ENCODE measurements around the gene RYK.
"Not testable (repeated sequence)": the region's sequence is repeated elsewhere in the genome, so short reads cannot be mapped to it uniquely, and the experiment has no call there.

The RYK gene

GRCh38 chr3:134232951-134233350 is 17.7 kb downstream of the RYK start:
- no peak overlapping the region for H3K4me3 ChIP-seq (replicated peaks; ENCODE audit: low read depth, low read length)
- H3K36me3 ChIP-seq (ENCODE audit: control insufficient read depth, insufficient read depth, low read length): no peaks in the 10 kb centered on the region
- no peak for TF ChIP-seq CTCF (IDR thresholded peaks at IDR 0.05; ENCODE audit: insufficient read depth, low read length, poor library complexity, severe bottlenecking)
- no peak for DNase-seq (ENCODE audit: extremely low read depth, insufficient read length)
- no peaks in the 10 kb centered on the region for H3K27me3 ChIP-seq (replicated peaks; ENCODE audit: control insufficient read depth, insufficient read depth, low read length)

- Histone ChIP-seq H3K36me3 (ENCODE audit: control insufficient read depth, insufficient read depth, low read length) (no peaks in the 10 kb centered on the region), H3K4me3 (replicated peaks; ENCODE audit: low read depth, low read length) (no peak overlapping the region), H3K27me3 (replicated peaks; ENCODE audit: control insufficient read depth, insufficient read depth, low read length) (no peaks in the 10 kb centered on the region)
- DNase-seq (ENCODE audit: extremely low read depth, insufficient read length): no peak
- TF ChIP-seq CTCF (IDR thresholded peaks at IDR 0.05; ENCODE audit: insufficient read depth, low read length, poor library complexity, severe bottlenecking): no peak
Measured at GRCh38 chr3:134232151-134232550, 18.5 kb downstream of the RYK start.

- DNase-seq (ENCODE audit: extremely low read depth, insufficient read length): no peak
- Histone ChIP-seq H3K36me3 (ENCODE audit: control insufficient read depth, insufficient read depth, low read length) (no peaks in the 10 kb centered on the region), H3K27me3 (replicated peaks; ENCODE audit: control insufficient read depth, insufficient read depth, low read length) (no peaks in the 10 kb centered on the region), H3K4me3 (replicated peaks; ENCODE audit: low read depth, low read length) (no peak overlapping the region)
- no peak for TF ChIP-seq CTCF (IDR thresholded peaks at IDR 0.05; ENCODE audit: insufficient read depth, low read length, poor library complexity, severe bottlenecking)
Measured at GRCh38 chr3:134231131-134231530, 19.5 kb downstream of the RYK start.

GRCh38 chr3:134229038-134229437 is 21.6 kb downstream of the RYK start:
- no peak for TF ChIP-seq CTCF (IDR thresholded peaks at IDR 0.05; ENCODE audit: insufficient read depth, low read length, poor library complexity, severe bottlenecking)
- Histone ChIP-seq H3K4me3 (replicated peaks; ENCODE audit: low read depth, low read length) (no peak overlapping the region), H3K36me3 (ENCODE audit: control insufficient read depth, insufficient read depth, low read length) (no peaks in the 10 kb centered on the region), H3K27me3 (replicated peaks; ENCODE audit: control insufficient read depth, insufficient read depth, low read length) (no peaks in the 10 kb centered on the region)
- no peak for DNase-seq (ENCODE audit: extremely low read depth, insufficient read length)

GRCh38 chr3:134228479-134228878 is 22.2 kb downstream of the RYK start:
- no peak for DNase-seq (ENCODE audit: extremely low read depth, insufficient read length)
- TF ChIP-seq CTCF (IDR thresholded peaks at IDR 0.05; ENCODE audit: insufficient read depth, low read length, poor library complexity, severe bottlenecking): no peak
- Histone ChIP-seq H3K27me3 (replicated peaks; ENCODE audit: control insufficient read depth, insufficient read depth, low read length) (no peaks in the 10 kb centered on the region), H3K36me3 (ENCODE audit: control insufficient read depth, insufficient read depth, low read length) (no peaks in the 10 kb centered on the region), H3K4me3 (replicated peaks; ENCODE audit: low read depth, low read length) (no peak overlapping the region)

GRCh38 chr3:134228035-134228434 is 22.6 kb downstream of the RYK start:
- Histone ChIP-seq H3K4me3 (replicated peaks; ENCODE audit: low read depth, low read length) (no peak overlapping the region), H3K27me3 (replicated peaks; ENCODE audit: control insufficient read depth, insufficient read depth, low read length) (no peaks in the 10 kb centered on the region), H3K36me3 (ENCODE audit: control insufficient read depth, insufficient read depth, low read length) (no peaks in the 10 kb centered on the region)
- DNase-seq (ENCODE audit: extremely low read depth, insufficient read length): no peak
- no peak for TF ChIP-seq CTCF (IDR thresholded peaks at IDR 0.05; ENCODE audit: insufficient read depth, low read length, poor library complexity, severe bottlenecking)

- not testable (repeated sequence) for H3K27me3 ChIP-seq (replicated peaks; ENCODE audit: control insufficient read depth, insufficient read depth, low read length); DNase-seq (ENCODE audit: extremely low read depth, insufficient read length); H3K36me3 ChIP-seq (ENCODE audit: control insufficient read depth, insufficient read depth, low read length); H3K4me3 ChIP-seq (replicated peaks; ENCODE audit: low read depth, low read length)
Measured at GRCh38 chr3:134224796-134225156, 25.9 kb downstream of the RYK start.

Measured in GM06990 (cell line).